Measurements from ENCODE around the gene LYPD6.
"Not testable (repeated sequence)": the region's sequence is repeated elsewhere in the genome, so short reads cannot be mapped to it uniquely, and the experiment has no call there.

LYPD6 gene

DNA sequence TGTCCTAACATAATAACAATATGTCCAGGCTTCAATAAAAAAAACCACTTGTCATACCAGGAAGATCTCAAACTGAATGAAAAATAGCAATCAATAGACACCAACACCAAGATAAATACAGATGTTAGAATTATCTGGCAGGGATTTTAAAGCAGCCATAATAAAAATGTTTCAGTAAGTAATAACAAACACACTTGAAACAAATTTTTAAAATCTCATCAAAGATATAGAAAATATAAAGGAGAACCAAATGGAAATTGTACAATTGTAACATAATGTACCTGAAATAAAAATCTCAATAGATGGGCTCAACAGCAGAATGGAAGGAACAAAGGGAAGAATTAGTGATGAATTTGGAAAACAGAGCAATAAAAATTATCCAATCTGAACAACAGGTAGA lies 128.1 kb downstream of the LYPD6 start:
- DNase-seq, result no peak

DNA sequence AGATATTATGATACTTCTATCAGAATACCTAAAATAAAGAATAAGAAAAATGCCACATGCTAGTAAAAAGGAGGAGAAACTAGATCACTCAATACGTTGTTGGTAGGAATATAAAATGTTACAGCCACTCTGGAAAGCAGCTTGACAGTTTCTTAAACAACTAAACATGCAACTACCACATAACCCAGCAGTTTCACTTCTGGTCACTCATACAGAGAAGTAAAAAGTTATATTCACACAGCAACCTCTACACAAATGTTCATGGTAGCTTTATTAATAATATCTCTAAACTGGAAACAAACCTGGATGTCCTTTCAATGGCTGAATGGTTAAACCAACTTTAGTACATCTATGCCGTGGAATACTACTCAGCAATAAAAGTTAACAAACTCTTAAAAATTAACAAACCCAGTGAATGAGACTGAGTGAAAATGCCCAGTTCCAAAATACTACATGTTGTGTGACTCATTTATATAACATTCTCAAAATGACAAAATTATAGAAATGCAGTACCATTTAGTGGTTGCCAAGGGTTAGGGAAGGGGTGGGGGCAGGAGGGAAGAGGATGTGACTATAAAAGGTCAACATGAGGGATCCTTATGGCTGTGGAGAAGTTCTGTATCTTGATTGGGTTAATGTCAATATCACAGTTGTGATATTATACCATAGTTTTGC lies 133.1 kb downstream of the LYPD6 start:
- no peak for DNase-seq

DNA sequence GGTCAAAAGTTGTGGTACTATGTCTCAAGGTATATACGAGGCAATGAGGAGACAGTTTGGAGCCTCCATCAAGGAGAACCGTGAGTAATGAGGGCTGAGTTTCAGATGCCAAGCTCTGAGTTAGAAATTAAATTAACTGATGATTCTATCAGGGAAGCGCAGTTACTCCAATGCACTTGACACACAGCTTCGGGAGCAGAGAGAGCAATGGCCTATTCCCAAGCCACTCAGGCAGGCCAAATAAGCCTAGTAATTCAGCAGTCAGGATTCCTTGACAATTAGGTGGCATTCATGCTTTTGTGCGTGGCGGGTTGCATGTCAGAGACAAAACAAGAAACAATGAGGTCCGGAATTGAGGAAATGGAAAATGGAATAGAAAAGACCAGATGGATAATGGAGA lies 134.0 kb downstream of the LYPD6 start:
- DNase-seq, result no peak

- no peak for DNase-seq
Observed at GRCh38 chr2:149465873-149466272, 135.5 kb downstream of the LYPD6 start.

DNA sequence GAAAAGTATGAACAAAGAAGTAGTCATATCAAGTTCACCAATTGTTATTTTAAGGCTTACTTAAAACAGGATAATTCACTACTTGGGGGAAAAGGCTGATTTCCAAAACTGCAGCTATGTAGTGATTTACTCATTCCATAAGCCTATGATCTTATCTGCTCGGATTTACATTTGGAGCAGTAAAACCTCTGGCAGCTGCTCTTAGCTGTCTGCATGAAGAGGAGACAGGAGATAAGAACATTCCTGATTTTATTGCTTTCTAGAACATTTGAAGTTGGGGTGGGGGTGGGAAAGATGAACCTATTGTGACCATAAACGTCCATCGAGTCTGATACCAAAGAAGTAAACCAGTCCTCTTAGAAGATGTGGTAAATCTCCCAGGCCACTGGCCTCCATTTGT lies 136.2 kb downstream of the LYPD6 start:
- DNase-seq, result no peak

DNA sequence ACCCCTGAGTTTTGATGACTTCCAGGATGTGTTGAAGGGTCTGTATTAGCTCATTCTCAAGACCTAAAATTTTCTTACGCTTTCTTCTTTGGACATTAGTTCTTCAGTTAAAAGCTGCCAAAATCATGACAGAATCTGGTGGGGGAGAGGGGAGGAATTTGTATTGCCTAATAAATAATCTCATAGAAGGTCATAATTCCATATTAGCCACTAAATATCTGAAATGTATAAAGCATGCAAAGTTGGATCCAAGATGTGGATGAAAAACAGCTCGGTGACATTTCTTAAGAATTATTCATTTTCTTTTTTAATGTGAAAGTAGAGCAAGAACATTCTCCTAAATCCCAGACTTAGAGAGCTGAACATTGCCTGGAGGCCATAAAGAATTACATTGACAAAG lies 137.0 kb downstream of the LYPD6 start:
- no peak for DNase-seq

- DNase-seq, result no peak
Observed at GRCh38 chr2:149468636-149469035, 138.2 kb downstream of the LYPD6 start.

DNA sequence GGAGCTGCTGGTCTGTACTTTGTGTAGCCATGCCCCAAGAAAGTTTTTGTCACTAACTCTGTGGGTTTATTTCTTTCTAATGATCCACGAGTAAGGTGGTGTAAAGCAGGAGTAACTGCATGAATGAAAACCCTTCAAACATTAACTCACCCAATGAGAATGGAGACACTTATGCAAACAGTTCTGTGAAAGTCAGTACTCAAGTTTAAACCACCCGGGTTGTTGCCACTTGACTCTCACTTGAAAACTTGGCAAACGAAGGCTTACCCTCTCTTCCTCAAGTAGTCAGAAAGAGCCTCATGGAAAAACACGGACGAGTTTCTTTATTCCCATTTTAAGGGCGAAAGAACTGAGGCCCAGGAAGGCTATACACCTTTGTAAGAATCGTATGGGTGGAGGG lies 139.7 kb downstream of the LYPD6 start:
- DNase-seq, result no peak

- no peak for DNase-seq
Observed at GRCh38 chr2:149472413-149472812, 142.0 kb downstream of the LYPD6 start.

GRCh38 chr2:149473068-149473467 lies 142.7 kb downstream of the LYPD6 start:
- no peak for DNase-seq

DNA sequence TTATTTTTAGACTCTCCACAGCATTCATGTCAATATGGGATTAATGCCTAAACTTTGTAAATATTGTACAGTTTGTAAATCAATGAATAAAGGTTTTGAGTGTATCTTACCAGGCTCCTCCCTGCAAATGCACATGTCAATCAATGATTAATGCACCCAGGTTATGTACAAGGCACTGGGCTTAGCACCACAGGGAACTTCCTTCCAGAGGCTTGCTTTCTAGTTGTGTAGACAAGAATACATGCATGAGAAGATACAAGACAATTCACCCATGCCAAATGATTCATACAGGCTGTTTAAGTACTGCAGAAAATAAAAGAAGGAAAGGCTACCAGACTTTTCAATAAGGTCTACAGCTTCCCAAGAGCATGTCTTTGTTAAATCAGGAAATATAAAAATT lies 143.1 kb downstream of the LYPD6 start:
- DNase-seq, result no peak

DNA sequence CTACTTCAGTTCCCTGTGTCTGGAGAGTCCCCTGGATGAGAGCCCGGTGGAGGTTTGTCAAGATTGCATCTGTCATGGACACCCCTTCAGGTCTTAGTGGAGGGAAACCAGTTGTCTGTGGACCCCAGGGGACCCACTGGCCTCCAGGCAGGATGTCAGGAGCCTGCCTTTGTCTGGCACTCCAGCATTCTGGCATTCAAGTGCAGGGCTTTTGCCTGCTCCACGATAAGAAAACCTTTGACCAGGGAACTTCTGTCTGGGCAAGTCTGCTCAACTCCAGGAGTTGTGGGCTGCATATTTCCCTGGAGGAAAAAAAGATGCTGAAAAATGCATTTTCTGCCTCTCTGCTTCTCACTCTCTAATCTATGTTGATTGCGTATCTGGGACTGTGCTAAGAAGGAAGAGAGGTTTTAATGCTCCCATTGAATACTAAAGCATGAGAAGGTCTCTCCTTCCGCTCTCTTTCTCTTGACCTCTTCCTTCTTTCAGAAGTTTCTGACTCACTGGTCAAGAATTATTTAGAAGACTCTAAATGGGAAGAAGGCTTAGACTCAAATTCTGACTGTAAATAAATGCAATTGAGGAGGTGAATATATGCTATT lies 152.7 kb downstream of the LYPD6 start:
- no peak for DNase-seq

- no peak for DNase-seq
Observed at GRCh38 chr2:149486664-149487063, 156.3 kb downstream of the LYPD6 start.

DNA sequence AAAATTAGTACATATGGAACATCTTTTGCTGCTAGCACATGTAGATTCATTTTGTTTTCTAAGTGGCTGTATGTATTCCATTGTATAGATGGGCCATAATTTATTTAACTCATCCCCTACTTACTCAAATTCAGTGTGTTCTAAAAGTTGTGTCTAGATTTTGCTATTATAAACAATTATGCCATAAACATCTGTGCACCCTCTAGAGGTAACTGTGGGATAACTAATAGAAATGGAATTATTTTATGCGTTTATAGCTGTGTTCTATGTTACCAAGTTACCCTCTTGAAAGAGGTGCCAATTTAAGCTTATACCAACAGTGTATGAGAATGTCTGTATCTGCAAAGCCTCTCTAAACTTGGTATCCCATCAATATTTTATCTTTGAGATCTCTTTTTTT lies 156.8 kb downstream of the LYPD6 start:
- DNase-seq, result no peak

GRCh38 chr2:149488706-149489440 lies 158.5 kb downstream of the LYPD6 start:
- no peak for DNase-seq

DNA sequence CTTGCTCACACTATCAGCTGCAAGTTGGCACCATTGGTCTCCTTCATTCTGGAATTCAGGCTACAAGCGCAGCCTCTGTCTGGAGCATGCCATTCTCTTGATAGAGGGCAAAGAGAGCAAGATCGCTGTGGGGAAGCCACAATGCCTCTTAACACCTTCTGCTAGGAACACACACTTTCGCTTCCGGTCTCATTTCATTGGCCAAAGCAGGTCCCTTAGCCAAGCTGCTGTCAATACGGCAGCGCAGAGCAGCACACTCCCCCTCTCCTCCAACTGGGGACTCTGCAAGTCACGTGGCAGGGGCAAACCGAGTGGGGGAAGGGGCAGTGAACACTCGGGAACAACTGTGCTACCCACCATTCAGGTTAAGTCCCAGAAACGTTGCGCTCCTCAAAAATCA lies 159.1 kb downstream of the LYPD6 start:
- DNase-seq, result no peak

DNA sequence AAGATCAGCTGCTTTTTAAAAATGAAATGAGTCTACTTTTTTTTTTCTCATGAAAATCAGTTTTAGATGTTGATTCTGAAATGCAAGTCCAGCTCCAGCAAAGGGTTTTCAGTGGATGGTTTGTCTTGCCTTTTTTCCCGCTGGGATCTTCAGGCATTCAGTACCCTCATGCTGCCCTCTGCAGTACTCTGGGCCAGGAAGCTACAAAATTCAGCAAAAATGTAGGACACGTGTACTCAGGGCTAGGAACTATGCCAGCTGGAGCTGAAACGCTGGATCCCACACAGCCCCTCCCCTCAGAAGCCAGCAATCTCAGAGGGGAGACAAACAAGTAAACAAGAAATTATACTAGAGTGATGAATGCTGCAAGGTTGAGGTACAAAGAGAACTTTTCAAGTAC lies 159.9 kb downstream of the LYPD6 start:
- no peak for DNase-seq

DNA sequence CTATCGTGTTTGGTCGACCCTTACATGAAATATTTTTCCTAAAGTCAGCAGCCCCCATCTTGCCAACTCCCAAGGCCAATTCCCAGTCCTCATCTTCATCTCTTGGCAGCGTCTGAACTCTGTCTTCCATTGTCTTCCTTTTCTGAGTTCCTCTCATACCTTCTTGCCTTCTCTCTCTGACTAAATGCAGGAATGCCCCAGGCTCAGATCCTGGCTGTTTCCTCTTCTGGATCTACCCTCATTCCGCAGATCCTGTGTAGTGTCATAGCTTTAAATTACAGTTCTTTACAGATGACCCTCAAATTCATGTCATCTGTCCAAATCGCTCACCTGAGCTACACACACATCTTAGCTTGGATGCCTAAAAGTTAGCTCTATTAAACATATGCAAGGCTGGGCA lies 162.5 kb downstream of the LYPD6 start:
- no peak for DNase-seq

GRCh38 chr2:149499204-149499603 lies 168.8 kb downstream of the LYPD6 start:
- DNase-seq, result not testable (repeated sequence)

DNA sequence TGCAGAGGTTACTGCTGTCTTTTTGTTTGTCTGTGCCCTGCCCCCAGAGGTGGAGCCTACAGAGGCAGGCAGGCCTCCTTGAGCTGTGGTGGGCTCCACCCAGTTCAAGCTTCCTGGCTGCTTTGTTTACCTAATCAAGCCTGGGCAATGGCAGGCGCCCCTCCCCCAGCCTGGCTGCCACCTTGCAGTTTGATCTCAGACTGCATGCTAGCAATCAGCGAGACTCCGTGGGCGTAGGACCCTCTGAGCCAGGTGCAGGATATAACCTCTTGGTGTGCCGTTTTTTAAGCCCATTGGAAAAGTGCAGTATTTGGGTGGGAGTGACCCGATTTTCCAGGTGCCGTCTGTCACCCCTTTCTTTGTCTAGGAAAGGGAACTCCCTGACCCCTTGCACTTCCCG lies 176.4 kb downstream of the LYPD6 start:
- DNase-seq, result not testable (repeated sequence)

- no peak for DNase-seq
Observed at GRCh38 chr2:149507974-149508373, 177.6 kb downstream of the LYPD6 start.

GRCh38 chr2:149513461-149513860 lies 183.1 kb downstream of the LYPD6 start:
- DNase-seq, result no peak
